ENCODE results near the gene HSD17B1. TPM values are rescaled to one million over a fixed set of nuclear protein-coding genes. Genes with fewer than 3 reads are reported as not detected.

Gene HSD17B1
- total and polyA plus RNA-seq, 2 of the 13 experiments (the other 11 are each of a cell fraction or from before 2014, with no cell fraction given): 0.54 to 0.93 TPM

GRCh38 chr17:42537156-42537805 lies 15.4 kb upstream of the HSD17B1 start (continued):
- TF ChIP-seq ZNF407 (CRISPR knock-in tag; IDR thresholded peaks at IDR 0.05; ENCODE audit: not compliant biosample characterization) (no peak), RAD21 (CRISPR knock-in tag; IDR thresholded peaks at IDR 0.05) (no peak), PBX3 (CRISPR knock-in tag; IDR thresholded peaks at IDR 0.05; ENCODE audit: borderline replicate concordance) (no peak), ZNF558 (CRISPR knock-in tag; IDR thresholded peaks at IDR 0.05; ENCODE audit: borderline replicate concordance) (0 out of 2 replicates have a peak, but pooled peaks have one; percentile 23), ZNF615 (CRISPR knock-in tag; IDR thresholded peaks at IDR 0.05; ENCODE audit: borderline replicate concordance) (0 out of 2 replicates have a peak, but pooled peaks have one; percentile 45), ZSCAN21 (CRISPR knock-in tag; IDR thresholded peaks at IDR 0.05; ENCODE audit: borderline replicate concordance) (no peak), AGO1 (IDR thresholded peaks at IDR 0.05; ENCODE audit: low read depth, low read length, poor library complexity, severe bottlenecking) (no peak), ZBTB3 (CRISPR knock-in tag; IDR thresholded peaks at IDR 0.05; ENCODE audit: borderline replicate concordance, low read depth) (no peak), SIX4 (CRISPR knock-in tag; IDR thresholded peaks at IDR 0.05) (no peak), ZSCAN5A (CRISPR knock-in tag; IDR thresholded peaks at IDR 0.05; ENCODE audit: borderline replicate concordance) (no peak), SRY (CRISPR knock-in tag; IDR thresholded peaks at IDR 0.05) (0 out of 2 replicates have a peak, but pooled peaks have one; percentile 46), ZFP82 (CRISPR knock-in tag; IDR thresholded peaks at IDR 0.05; ENCODE audit: borderline replicate concordance) (no peak), MIXL1 (CRISPR knock-in tag; IDR thresholded peaks at IDR 0.05) (no peak), ZNF740 (CRISPR knock-in tag; IDR thresholded peaks at IDR 0.05) (0 out of 2 replicates have a peak, but pooled peaks have one; percentile 3), ZNF44 (CRISPR knock-in tag; IDR thresholded peaks at IDR 0.05) (no peak), ZNF605 (CRISPR knock-in tag; IDR thresholded peaks at IDR 0.05) (0 out of 2 replicates have a peak, but pooled peaks have one; percentile 41), KLF6 (CRISPR knock-in tag; IDR thresholded peaks at IDR 0.05) (no peak)
